Left ventricle myocardium inferior (tissue), 1 donor: ENCODE results near the gene ALOX5. TPM values are rescaled to one million over a fixed set of nuclear protein-coding genes. Genes with fewer than 3 reads are reported as not detected.
"Not testable (repeated sequence)": the region's sequence is repeated elsewhere in the genome, so short reads cannot be mapped to it uniquely, and the experiment has no call there.

Experiments
- DNase-seq: peaks from one replicate; pipeline ENCODE4 v3.0.0-alpha.2; 2020
- H3K27ac ChIP-seq: fragments of 200-600 bp; replicated peaks from 2 replicates; pipeline ENCODE4 v1.8.0; 2021
- H3K27me3 ChIP-seq: fragments of 200-600 bp; 2 replicates; pipeline ENCODE4 v1.8.0; 2021; ENCODE audit warnings: low read depth
- H3K36me3 ChIP-seq: fragments of 200-600 bp; 2 replicates; pipeline ENCODE4 v1.8.0; 2021
- H3K4me1 ChIP-seq: fragments of 200-600 bp; 2 replicates; pipeline ENCODE4 v1.8.0; 2021
- H3K4me3 ChIP-seq: fragments of 200-600 bp; 2 replicates; pipeline ENCODE4 v1.8.0; 2021; ENCODE audit warnings: mild to moderate bottlenecking, moderate library complexity
- H3K9me3 ChIP-seq: fragments of 200-600 bp; replicated peaks from 2 replicates; pipeline ENCODE4 v1.8.0; 2021
- intact Hi-C: fragments of 100-400 bp; cut with micrococcal nuclease; formaldehyde crosslinking; loops from one replicate; pipeline ENCODE4 v1.11.0; 2022
- total RNA-seq: library from RNA; stranded (reverse); fragmentation: NEBNext Ultra II Directional; extraction: Animal tissue kit (Norgen Biotek cat#: 25700); gene quantifications from one replicate; pipeline ENCODE4 v1.2.1, GENCODE V29; 2021
- TF ChIP-seq, protein P1 (sequence below): fragments of 200-600 bp; IDR thresholded peaks from 2 replicates; pipeline ENCODE4 v1.8.0; 2021; ENCODE audit warnings: antibody characterized with exemption, mild to moderate bottlenecking, borderline replicate concordance
- donor health status: DM: no; HTN: yes; CAD: no; lungs with severe emphysema.

ALOX5 gene
- total RNA-seq, 1 donor from 2014 or later: 3.2 TPM

DNA sequence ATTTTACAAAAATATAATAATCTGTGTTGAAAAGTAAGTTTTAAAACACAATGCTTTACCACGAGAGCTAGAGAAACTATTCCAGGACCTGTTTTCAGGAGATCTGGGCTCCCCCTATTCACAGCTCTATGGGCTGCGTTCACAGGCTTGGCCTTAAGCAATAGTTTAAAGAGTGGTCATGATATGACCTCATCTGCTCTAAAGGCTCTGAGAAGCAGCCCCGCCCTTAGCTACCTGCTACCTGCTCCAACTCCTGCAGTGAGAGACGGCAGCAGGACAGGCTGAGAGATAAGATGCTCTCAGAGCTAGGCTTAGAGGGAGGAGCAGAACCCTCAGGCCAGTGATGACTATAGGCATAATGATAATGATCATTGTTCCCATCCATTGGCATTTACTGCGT lies 12.6 kb downstream of the ALOX5 start:
- Histone ChIP-seq H3K9me3 (peaks cover 12% of the 10 kb centered on the region), H3K27ac (no peak overlapping the region), H3K4me3 (no peak overlapping the region), H3K4me1 (no peaks in the 10 kb centered on the region), H3K36me3 (no peaks in the 10 kb centered on the region), H3K27me3 (peaks cover 39% of the 10 kb centered on the region)
- no peak for DNase-seq
- TF ChIP-seq, protein P1, sequence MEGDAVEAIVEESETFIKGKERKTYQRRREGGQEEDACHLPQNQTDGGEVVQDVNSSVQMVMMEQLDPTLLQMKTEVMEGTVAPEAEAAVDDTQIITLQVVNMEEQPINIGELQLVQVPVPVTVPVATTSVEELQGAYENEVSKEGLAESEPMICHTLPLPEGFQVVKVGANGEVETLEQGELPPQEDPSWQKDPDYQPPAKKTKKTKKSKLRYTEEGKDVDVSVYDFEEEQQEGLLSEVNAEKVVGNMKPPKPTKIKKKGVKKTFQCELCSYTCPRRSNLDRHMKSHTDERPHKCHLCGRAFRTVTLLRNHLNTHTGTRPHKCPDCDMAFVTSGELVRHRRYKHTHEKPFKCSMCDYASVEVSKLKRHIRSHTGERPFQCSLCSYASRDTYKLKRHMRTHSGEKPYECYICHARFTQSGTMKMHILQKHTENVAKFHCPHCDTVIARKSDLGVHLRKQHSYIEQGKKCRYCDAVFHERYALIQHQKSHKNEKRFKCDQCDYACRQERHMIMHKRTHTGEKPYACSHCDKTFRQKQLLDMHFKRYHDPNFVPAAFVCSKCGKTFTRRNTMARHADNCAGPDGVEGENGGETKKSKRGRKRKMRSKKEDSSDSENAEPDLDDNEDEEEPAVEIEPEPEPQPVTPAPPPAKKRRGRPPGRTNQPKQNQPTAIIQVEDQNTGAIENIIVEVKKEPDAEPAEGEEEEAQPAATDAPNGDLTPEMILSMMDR: no peak
- intact Hi-C loops: no loop called here

DNA sequence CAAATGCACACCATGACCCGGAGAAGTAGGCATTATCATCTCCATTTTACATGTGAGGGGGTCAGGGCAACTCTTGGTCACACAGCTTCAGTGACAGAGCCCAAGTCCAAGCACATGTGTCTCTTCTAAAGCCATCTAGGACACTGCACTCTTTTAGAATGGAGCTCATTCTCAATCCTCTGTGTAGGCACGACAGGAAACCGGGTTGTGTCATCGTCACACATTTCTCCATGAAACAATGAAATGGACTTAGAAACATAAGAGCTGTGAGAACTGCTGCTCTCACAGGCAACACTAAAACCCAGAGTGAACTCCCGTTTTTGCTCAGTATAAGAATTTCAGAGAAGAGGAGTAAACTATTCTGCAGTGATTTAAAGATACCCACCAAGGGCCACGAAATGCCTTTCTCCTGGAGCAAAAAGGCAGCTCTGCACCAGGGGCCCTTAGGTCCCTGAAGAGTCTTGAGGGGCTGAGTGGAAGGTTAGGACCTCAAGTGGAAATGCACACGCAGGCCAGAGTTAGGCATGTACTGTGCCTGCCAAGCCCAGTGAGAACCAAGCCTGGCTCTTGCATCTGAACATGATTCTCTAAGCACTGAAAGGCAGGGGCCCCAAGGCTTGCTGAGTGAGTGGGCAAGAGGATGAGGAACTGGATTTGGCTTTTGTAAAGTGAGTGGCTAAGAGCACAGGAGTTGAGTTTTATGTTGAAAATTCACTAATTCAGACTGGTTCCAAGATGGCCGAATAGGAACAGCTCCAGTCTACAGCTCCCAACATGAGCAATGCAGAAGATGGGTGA lies 13.3 kb downstream of the ALOX5 start:
- Histone ChIP-seq H3K27me3 (peaks cover 35% of the 10 kb centered on the region), H3K4me1 (no peaks in the 10 kb centered on the region), H3K9me3 (peaks cover 12% of the 10 kb centered on the region), H3K4me3 (no peak overlapping the region), H3K27ac (no peak overlapping the region), H3K36me3 (no peaks in the 10 kb centered on the region)
- intact Hi-C loops: no loop called here
- TF ChIP-seq, protein P1: no peak
- DNase-seq: no peak

DNA sequence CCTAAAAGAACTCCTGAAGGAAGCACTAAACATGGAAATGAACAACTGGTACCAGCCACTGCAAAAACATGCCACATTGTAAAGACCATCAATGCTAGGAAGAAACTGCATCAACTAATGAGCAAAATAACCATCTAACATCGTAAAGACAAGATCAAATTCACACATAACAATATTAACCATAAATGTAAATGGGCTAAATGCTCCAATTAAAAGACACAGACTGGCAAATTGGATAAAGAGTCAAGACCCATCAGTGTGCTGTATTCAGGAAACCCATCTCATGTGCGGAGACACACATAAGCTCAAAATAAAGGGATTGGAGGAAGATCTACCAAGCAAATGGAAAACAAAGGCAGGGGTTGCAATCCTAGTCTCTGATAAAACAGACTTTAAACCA lies 15.7 kb downstream of the ALOX5 start:
- H3K4me1 ChIP-seq, H3K36me3 ChIP-seq, H3K4me3 ChIP-seq, DNase-seq, intact Hi-C loops, H3K27ac ChIP-seq: not testable (repeated sequence)
- Histone ChIP-seq H3K27me3 (peaks cover 25% of the 10 kb centered on the region), H3K9me3 (peaks cover 12% of the 10 kb centered on the region)

DNA sequence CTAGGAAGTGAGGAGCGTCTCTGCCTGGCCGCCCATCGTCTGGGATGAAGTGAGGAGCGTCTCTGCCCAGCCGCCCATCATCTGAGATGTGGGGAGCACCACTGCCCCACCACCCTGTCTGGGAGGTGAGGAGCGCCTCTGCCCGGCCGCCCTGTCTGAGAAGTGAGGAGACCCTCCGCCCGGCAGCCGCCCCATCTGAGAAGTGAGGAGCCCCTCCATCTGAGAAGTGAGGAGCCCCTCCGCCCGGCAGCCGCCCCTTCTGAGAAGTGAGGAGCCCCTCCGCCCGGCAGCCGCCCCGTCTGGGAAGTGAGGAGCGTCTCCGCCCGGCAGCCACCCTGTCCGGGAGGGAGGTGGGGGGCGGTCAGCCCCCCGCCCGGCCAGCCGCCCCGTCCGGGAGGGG lies 17.6 kb downstream of the ALOX5 start:
- H3K4me3 ChIP-seq, intact Hi-C loops, DNase-seq, H3K27ac ChIP-seq, H3K36me3 ChIP-seq, H3K4me1 ChIP-seq: not testable (repeated sequence)
- Histone ChIP-seq H3K27me3 (peaks cover 23% of the 10 kb centered on the region), H3K9me3 (peaks cover 17% of the 10 kb centered on the region)

DNA sequence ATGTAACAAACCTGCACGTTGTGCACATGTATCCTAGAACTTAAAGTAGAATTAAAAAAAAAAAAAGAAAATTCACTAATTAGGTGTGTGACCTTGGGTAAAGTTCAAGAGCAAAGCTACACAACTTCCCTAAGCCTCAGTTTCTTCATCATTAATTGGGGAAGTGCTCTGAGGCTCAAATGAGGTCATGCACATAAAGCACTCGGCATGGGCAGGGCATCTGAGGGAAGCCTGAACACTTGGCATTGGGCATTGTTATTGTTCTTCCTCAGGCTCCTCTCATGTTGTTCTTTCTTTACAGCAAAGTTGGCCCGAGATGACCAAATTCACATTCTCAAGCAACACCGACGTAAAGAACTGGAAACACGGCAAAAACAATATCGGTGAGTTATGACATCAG lies 21.5 kb downstream of the ALOX5 start:
- no peak for DNase-seq
- Histone ChIP-seq H3K4me3 (no peak overlapping the region), H3K27ac (no peak overlapping the region), H3K9me3 (peaks cover 10% of the 10 kb centered on the region), H3K27me3 (no peaks in the 10 kb centered on the region), H3K4me1 (no peaks in the 10 kb centered on the region), H3K36me3 (no peaks in the 10 kb centered on the region)
- intact Hi-C loops: no loop called here
- TF ChIP-seq, protein P1: no peak

DNA sequence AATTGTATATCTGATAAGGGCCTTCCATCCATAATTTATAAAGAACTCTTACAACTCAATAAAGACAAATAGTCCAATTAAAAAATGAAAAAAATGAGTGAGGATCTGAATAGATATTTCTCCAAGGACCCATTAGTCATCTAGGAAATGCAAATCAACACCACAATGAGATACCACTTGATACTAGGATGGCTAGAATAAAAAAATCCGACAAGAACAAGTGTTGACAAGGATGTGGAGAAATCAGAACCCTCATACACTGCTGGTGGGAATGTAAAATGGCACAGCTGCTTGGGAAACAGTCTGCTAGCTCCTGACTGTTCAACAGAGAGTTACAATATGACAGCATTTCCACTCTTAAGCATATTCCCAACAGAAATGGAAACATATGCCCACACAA lies 24.6 kb downstream of the ALOX5 start:
- no peak overlapping the region for H3K4me3 ChIP-seq
- H3K27ac ChIP-seq: no peak overlapping the region
- no peaks in the 10 kb centered on the region for H3K4me1 ChIP-seq
- TF ChIP-seq, protein P1: no peak
- peaks cover 10% of the 10 kb centered on the region for H3K9me3 ChIP-seq
- no peak for DNase-seq
- peaks cover 14% of the 10 kb centered on the region for H3K27me3 ChIP-seq
- H3K36me3 ChIP-seq: no peaks in the 10 kb centered on the region
- intact Hi-C loops: no loop called here
